Measurements from ENCODE around the gene CASP1.

DNA sequence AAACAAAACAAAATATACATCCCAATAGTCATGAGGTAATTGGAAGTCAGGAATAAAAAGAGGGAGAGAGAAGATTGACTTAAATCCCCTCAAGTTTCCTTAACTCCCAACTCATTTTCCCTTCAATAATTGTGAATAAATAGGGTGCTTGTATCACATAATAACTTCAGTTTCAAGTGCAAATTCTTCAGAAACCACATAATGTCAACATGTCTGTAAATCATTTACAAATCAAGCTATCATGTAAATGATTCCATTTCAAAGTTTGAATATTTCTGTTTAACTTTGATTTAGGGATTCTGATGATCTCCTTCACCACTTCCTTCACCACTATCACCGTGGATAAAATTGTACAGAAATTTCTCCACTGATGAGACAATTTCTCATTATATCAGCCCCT is 35.2 kb downstream of the CASP1 start:
- TF ChIP-seq TAF1 (IDR thresholded peaks at IDR 0.05; ENCODE audit: low read depth) (no peak), TCF12 (IDR thresholded peaks at IDR 0.05; ENCODE audit: low read depth) (no peak), FOXM1 (IDR thresholded peaks at IDR 0.05; ENCODE audit: borderline replicate concordance, low read depth) (no peak), ZBTB7A (IDR thresholded peaks at IDR 0.05; ENCODE audit: low read depth) (no peak), CEBPB (IDR thresholded peaks at IDR 0.05) (no peak), EP300 (IDR thresholded peaks at IDR 0.05; ENCODE audit: borderline replicate concordance) (no peak), TEAD4 (IDR thresholded peaks at IDR 0.05) (no peak)
- TF ChIP-seq, protein P1, sequence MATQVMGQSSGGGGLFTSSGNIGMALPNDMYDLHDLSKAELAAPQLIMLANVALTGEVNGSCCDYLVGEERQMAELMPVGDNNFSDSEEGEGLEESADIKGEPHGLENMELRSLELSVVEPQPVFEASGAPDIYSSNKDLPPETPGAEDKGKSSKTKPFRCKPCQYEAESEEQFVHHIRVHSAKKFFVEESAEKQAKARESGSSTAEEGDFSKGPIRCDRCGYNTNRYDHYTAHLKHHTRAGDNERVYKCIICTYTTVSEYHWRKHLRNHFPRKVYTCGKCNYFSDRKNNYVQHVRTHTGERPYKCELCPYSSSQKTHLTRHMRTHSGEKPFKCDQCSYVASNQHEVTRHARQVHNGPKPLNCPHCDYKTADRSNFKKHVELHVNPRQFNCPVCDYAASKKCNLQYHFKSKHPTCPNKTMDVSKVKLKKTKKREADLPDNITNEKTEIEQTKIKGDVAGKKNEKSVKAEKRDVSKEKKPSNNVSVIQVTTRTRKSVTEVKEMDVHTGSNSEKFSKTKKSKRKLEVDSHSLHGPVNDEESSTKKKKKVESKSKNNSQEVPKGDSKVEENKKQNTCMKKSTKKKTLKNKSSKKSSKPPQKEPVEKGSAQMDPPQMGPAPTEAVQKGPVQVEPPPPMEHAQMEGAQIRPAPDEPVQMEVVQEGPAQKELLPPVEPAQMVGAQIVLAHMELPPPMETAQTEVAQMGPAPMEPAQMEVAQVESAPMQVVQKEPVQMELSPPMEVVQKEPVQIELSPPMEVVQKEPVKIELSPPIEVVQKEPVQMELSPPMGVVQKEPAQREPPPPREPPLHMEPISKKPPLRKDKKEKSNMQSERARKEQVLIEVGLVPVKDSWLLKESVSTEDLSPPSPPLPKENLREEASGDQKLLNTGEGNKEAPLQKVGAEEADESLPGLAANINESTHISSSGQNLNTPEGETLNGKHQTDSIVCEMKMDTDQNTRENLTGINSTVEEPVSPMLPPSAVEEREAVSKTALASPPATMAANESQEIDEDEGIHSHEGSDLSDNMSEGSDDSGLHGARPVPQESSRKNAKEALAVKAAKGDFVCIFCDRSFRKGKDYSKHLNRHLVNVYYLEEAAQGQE (IDR thresholded peaks at IDR 0.05; ENCODE audit: low read depth), result no peak

Measured in Ishikawa (cell line).